H54 (cell line): ENCODE measurements around the gene ECI1.
"Not testable (repeated sequence)": the region's sequence is repeated elsewhere in the genome, so short reads cannot be mapped to it uniquely, and the experiment has no call there.

ENCODE experiments used
- DNase-seq: peaks from one replicate; pipeline ENCODE4 v3.0.0; 2011; ENCODE audit warnings: low spot score, mixed read lengths; ENCODE audit not compliant: insufficient read length
- FAIRE-seq: peaks from 3 replicates; lab custom pipeline; 2011; peaks lifted over from hg19 to GRCh38; lab: Jason Lieb, UNC
- POLR2A ChIP-seq: IDR thresholded peaks from 2 replicates; pipeline ENCODE4 v1.6.1; 2011; ENCODE audit warnings: low read depth, mild to moderate bottlenecking, low read length

The ECI1 gene

GRCh38 chr16:2275476-2276367, 24.3 kb upstream of the ECI1 start:
- FAIRE-seq (no peak), DNase-seq (no peak)
- no peak for TF ChIP-seq POLR2A

GRCh38 chr16:2273931-2274330, 22.5 kb upstream of the ECI1 start:
- no peak for FAIRE-seq
- DNase-seq, result no peak
- no peak for TF ChIP-seq POLR2A

- DNase-seq (no peak), FAIRE-seq (no peak)
- no peak for TF ChIP-seq POLR2A
Measured at GRCh38 chr16:2273484-2273883, 22.1 kb upstream of the ECI1 start.

GRCh38 chr16:2271848-2272461, 20.6 kb upstream of the ECI1 start:
- FAIRE-seq, result no peak

GRCh38 chr16:2270588-2271470, 19.4 kb upstream of the ECI1 start:
- no peak for TF ChIP-seq POLR2A
- DNase-seq (no peak), FAIRE-seq (no peak)

More at GRCh38 chr16:2271848-2272461, 20.6 kb upstream of the ECI1 start:
- TF ChIP-seq POLR2A, result no peak
- no peak for DNase-seq

GRCh38 chr16:2270070-2270462, 18.7 kb upstream of the ECI1 start:
- FAIRE-seq (no peak), DNase-seq (no peak)

GRCh38 chr16:2267913-2268666, 16.7 kb upstream of the ECI1 start, which contains the start of gene RNPS1:
RNPS1 (minus strand) TSS chr16:2268126; CDS start chr16:2264643, 3,483 bp downstream.
- FAIRE-seq, result no peak
- peak; percentile 96 for DNase-seq
- peak; percentile 89 for TF ChIP-seq POLR2A

More at GRCh38 chr16:2270070-2270462, 18.7 kb upstream of the ECI1 start:
- no peak for TF ChIP-seq POLR2A

GRCh38 chr16:2267505-2267912, 16.1 kb upstream of the ECI1 start:
- FAIRE-seq, DNase-seq: not testable (repeated sequence)

GRCh38 chr16:2266887-2267286, 15.5 kb upstream of the ECI1 start:
- not testable (repeated sequence) for DNase-seq, FAIRE-seq

- not testable (repeated sequence) for DNase-seq, FAIRE-seq
Measured at GRCh38 chr16:2263026-2263425, 11.6 kb upstream of the ECI1 start.

- FAIRE-seq, result no peak
- no peak for DNase-seq
- no peak for TF ChIP-seq POLR2A
Measured at GRCh38 chr16:2260250-2260649, 8.9 kb upstream of the ECI1 start.

GRCh38 chr16:2258530-2258929, 7.1 kb upstream of the ECI1 start:
- not testable (repeated sequence) for FAIRE-seq, DNase-seq

- FAIRE-seq, result no peak
- no peak for DNase-seq
- TF ChIP-seq POLR2A, result no peak
Measured at GRCh38 chr16:2257726-2258125, 6.3 kb upstream of the ECI1 start.
